Spinal cord (tissue), 10 donors: Measurements from ENCODE around the gene FUNDC2. TPM values are rescaled to one million over a fixed set of nuclear protein-coding genes. Genes with fewer than 3 reads are reported as not detected.

Experiments
- DNase-seq, 6 donors: peaks; one replicate each; pipeline versions ENCODE4 v3.0.0 to v3.0.0-alpha.2; 2013 to 2015; ENCODE audit warnings: low spot score in 6 of 6, low read depth in 4 of 6
- H3K27ac ChIP-seq: one replicate; pipeline ENCODE4 v1.5.1; 2013; ENCODE audit warnings: low read depth, low read length, control low read depth
- H3K27me3 ChIP-seq: one replicate; pipeline ENCODE4 v1.6.1; 2013; ENCODE audit warnings: low read length; ENCODE audit not compliant: control insufficient read depth, insufficient read depth
- H3K36me3 ChIP-seq: one replicate; pipeline ENCODE4 v1.6.1; 2013; ENCODE audit warnings: low read length; ENCODE audit not compliant: control insufficient read depth, insufficient read depth
- H3K4me1 ChIP-seq: one replicate; pipeline ENCODE4 v1.6.1; 2013; ENCODE audit warnings: low read length; ENCODE audit not compliant: control insufficient read depth, insufficient read depth
- H3K4me3 ChIP-seq: one replicate; pipeline ENCODE4 v1.5.1; 2013; ENCODE audit warnings: low read depth, low read length, control low read depth
- H3K9me3 ChIP-seq: one replicate; pipeline ENCODE4 v1.6.1; 2013; ENCODE audit warnings: low read length; ENCODE audit not compliant: control insufficient read depth, insufficient read depth
- WGBS: methylation state at CpG from one replicate; pipeline ENCODE4 v1.1.5; 2013; ENCODE audit warnings: missing lambda C conversion rate; ENCODE audit not compliant: insufficient coverage; 5-methylcytosine and 5-hydroxymethylcytosine counted together
- long read RNA-seq, 4 donors: transcript quantifications; one replicate each; lab custom pipeline, GENCODE V29; 2026
- polyA plus RNA-seq, 2 donors: library from polyadenylated mRNA; unstranded; fragments of 120-200 nt; gene quantifications; one replicate each; pipeline ENCODE4 v1.2.1, GENCODE V29; 2013; ENCODE audit not compliant: insufficient read length in 2 of 2
- total RNA-seq, 2 donors: library from RNA; depleted of rRNA in 1 of 2; stranded (reverse); fragments of 120-200 nt in 1 of 2; fragments of >200 nt in 1 of 2; gene quantifications; one replicate each; pipeline versions ENCODE4 v1.2.3 to v1.2.4, GENCODE V29; 2013 to 2014
- donor health status: healthy.

The FUNDC2 gene, protein sequence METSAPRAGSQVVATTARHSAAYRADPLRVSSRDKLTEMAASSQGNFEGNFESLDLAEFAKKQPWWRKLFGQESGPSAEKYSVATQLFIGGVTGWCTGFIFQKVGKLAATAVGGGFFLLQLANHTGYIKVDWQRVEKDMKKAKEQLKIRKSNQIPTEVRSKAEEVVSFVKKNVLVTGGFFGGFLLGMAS
- total RNA-seq (100 to 1,000 TPM in 1 of 2 donors, 10 to 100 TPM in 1; 44.7 to 130 TPM), polyA plus RNA-seq (100 to 1,000 TPM; 108 to 118 TPM)
- long read RNA-seq, donor 1, full-length matches to known transcripts = 50 of 50 reads
- long read RNA-seq, donor 1, partial matches to known transcripts = 0 of 50 reads
- long read RNA-seq, donor 1, other reads (novel, unspliced or antisense) = 0 of 50 reads
- long read RNA-seq, donor 2, full-length matches to known transcripts = 12 of 12 reads
- long read RNA-seq, donor 2, partial matches to known transcripts = 0 of 12 reads
- long read RNA-seq, donor 2, other reads (novel, unspliced or antisense) = 0 of 12 reads
- long read RNA-seq, donor 3, full-length matches to known transcripts = 27 of 27 reads
- long read RNA-seq, donor 3, partial matches to known transcripts = 0 of 27 reads
- long read RNA-seq, donor 3, other reads (novel, unspliced or antisense) = 0 of 27 reads
- long read RNA-seq, donor 4, full-length matches to known transcripts = 81 of 223 reads
- long read RNA-seq, donor 4, partial matches to known transcripts = 123 of 223 reads
- long read RNA-seq, donor 4, other reads (novel, unspliced or antisense) = 19 of 223 reads

DNA sequence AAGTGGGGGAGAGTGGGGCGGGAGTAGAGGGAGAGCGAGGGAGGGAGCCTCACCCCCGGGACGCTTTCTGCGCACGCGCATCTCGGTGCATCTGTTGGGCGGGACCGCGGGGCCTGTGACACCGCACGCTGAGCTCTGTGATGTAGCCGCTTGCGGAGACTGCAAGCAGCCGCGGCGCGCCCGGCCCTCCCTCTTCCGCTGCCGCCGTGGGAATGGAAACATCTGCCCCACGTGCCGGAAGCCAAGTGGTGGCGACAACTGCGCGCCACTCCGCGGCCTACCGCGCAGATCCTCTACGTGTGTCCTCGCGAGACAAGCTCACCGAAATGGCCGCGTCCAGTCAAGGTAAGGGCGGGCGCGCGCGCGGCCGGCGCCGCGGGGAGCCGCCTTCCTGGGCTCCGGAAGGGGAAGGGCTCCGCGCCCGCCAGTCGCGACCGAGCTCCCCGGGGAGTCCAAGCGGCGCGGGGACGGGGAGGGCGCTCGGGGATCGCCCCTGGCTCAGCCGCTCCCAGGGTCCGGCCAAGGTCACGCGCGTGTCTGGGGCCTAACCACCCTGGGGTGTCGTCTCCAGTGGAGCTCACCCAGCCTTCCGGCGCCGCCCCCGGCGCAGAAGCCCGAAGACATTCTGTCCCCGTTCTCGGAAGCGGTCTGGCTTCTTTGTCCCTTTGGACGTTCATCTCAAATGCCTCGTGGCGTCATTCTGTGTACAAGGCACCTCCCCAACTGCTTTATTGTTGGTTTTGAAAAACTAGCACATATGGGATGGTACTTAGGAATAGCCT is at the start of gene FUNDC2:
FUNDC2 (plus strand) TSS at position 118 of the 782 bp plus-strand sequence; CDS start at position 213, 95 bp downstream.
- WGBS = 21% methylated on average over 82 of the region's 82 CpGs
- Histone ChIP-seq H3K27ac (peak within 1 kb of the TSS; percentile 87), H3K36me3 (no peaks in the 10 kb centered on the region), H3K4me1 (no peaks in the 10 kb centered on the region), H3K4me3 (peak within 1 kb of the TSS; percentile 59), H3K9me3 (no peaks in the 10 kb centered on the region), H3K27me3 (no peaks in the 10 kb centered on the region)
- DNase-seq = peak; percentile 57 to 97 (median 79)

DNA sequence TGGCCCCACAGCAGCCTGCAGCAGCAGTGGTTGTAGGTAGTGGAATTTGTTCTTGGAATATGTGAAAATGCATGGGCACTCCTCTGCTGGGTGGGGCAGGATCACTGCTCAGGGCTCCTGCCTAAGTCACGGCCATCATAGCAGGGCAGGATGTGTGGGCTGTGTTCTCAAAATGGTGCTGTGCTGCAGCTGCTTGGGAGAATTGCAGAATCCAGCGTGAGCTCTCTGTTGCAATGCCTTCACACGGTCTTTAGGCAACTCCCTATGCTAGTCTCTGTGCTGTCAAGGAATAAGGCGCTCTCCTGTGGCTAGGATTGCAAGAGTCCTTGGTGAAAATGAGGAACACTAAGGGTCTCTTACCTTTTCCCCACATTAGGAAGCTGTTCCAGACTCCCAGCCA is 47.0 kb upstream of the FUNDC2 start:
- 50% methylated on average over 4 of the region's 4 CpGs for WGBS
- H3K4me3 ChIP-seq = no peak overlapping the region
- H3K36me3 ChIP-seq = no peaks in the 10 kb centered on the region
- H3K27ac ChIP-seq = no peak overlapping the region
- H3K27me3 ChIP-seq = no peaks in the 10 kb centered on the region
- H3K4me1 ChIP-seq = no peaks in the 10 kb centered on the region
- DNase-seq = no peak
- H3K9me3 ChIP-seq = no peaks in the 10 kb centered on the region

DNA sequence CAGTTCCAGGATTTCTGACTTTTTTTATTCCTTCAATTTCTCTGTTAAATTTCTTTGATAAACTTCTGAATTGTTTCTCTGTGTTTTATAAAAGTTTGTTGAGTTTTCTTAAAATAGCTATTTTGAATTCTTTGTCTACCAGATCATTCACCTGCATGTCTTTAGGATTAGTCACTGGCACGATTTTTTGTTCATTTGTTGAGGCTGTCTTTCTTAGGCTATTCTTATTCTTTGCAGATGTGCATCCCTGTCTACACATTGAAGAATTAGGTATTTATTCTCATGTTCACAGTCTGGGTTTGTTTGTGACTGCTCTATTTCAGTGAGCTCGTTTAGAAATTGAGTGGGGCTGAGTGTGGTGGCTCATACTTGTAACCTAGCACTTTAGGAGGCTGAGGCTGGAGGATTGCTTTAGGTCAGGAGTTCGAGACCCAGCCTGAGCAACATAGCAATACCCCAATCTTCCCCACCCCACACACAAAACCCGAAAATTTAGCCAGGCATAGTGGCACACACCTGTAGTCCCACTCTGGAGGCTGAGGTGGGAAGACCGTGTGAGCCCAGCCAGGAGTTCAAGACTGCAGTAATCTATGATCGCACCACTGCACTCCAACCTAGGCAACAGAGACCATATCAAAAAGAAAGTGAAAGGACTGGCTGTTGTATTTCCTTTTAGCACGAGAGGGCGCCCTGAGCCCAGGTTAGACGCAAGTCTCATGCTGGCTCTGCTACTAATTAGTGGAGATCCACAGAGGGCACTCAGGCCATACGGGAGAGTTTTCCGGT is 46.1 kb upstream of the FUNDC2 start:
- Histone ChIP-seq H3K4me1 (no peaks in the 10 kb centered on the region), H3K4me3 (peak overlapping the region; percentile 20), H3K27me3 (no peaks in the 10 kb centered on the region), H3K36me3 (no peaks in the 10 kb centered on the region), H3K9me3 (no peaks in the 10 kb centered on the region), H3K27ac (no peak overlapping the region)
- DNase-seq = peak in 5 of 6 donors; percentile 15 to 78 (median 35)
- 25% methylated on average over 7 of the region's 11 CpGs for WGBS

DNA sequence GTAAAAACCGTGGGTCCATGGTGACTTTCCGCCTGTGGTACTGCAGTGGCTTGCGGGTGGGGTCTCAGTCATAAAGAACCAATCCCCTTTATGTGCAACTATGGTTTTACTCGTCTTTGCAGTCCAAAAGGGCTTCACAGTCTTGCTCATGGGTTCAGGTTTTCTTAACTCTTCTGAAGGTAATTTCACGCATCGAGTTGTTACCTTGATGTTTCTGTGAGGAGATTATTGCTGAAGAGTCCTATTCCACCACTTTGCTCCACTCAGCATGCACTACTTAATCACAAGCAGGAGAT is 45.6 kb upstream of the FUNDC2 start:
- no peak overlapping the region for H3K27ac ChIP-seq
- no peaks in the 10 kb centered on the region for H3K27me3 ChIP-seq
- no peaks in the 10 kb centered on the region for H3K4me1 ChIP-seq
- H3K36me3 ChIP-seq = no peaks in the 10 kb centered on the region
- H3K9me3 ChIP-seq = no peaks in the 10 kb centered on the region
- 10% methylated on average over 3 of the region's 6 CpGs for WGBS
- no peak for DNase-seq
- no peak overlapping the region for H3K4me3 ChIP-seq

DNA sequence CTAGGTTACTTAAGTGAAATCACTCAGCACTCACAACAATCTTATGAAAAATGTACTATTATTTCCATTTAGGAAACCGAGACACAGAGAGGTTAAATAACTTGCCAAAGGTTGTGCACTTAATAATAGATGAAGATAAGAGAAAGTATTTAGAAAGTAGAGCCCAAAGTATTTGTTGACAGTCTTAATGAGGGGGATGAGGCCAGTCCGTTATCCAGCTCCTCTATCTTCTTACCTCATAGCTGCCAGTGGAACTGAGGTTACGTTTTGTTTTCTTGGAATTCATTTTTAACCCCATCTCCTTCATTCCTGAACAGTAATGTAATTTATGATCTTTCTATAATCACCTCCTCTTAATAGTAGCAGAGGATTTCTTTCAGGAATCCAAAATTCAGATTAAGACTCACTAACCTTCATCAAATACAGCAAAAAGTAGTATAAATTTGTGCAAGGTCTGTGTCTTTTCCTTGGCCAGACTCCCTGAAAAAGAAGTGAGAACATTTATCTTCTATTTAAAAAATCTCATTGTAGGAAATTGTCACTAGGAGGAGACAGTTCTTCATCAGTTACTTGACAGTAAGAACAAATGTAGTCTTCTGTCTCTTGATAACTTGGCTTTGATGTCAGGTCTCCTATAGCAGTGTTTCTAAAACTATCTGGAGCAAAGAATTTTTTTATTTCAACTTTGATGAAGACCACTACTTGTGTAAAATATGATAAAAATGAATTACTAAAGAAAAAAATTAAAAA is 39.6 kb upstream of the FUNDC2 start:
- Histone ChIP-seq H3K27me3 (no peaks in the 10 kb centered on the region), H3K4me3 (no peak overlapping the region), H3K36me3 (no peaks in the 10 kb centered on the region), H3K4me1 (no peaks in the 10 kb centered on the region), H3K27ac (no peak overlapping the region), H3K9me3 (peaks cover 3% of the 10 kb centered on the region)
- DNase-seq = no peak
- no CpG with 5 or more reads among the region's 3 CpGs for WGBS

DNA sequence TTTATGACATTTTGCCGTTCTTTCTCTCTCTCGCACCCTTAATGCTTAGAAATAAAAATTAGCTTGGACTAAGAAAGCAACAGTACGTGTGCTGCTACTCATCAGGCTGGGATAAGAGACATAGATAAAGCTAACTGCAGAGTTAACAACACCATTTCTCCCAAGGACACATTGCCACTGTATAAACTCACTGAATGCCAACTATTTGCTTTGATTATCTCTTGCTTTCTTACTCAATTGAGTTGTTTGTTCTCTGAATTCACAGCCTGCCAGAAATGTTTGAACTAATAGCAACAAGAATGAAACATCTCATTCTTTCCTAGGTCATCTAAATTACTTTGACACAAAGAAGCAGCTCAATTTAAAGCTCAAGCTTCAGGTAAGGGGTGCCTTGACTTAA is 38.7 kb upstream of the FUNDC2 start:
- Histone ChIP-seq H3K4me3 (no peak overlapping the region), H3K27ac (no peak overlapping the region), H3K36me3 (no peaks in the 10 kb centered on the region), H3K9me3 (peaks cover 3% of the 10 kb centered on the region), H3K4me1 (no peaks in the 10 kb centered on the region), H3K27me3 (no peaks in the 10 kb centered on the region)
- no CpG with 5 or more reads among the region's 3 CpGs for WGBS
- no peak for DNase-seq

DNA sequence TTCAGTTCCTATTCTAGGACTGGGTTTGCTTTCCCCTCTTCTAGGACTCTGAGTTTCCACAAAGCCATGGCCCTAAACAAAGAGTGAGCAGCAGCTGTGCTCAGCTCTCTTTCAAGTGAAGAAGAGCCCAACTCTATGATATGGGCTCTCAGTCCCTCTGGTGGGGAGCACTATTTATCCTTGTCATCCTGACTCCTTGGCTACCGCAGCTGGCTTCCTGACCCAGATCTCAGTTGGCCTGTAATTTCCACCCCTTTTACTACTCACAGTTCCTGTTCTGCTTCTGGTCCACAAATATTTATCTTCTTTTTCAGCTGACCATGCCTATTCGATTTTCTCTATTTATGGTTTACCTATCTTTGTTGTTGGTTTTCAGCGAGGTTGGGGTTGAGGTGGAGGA is 37.9 kb upstream of the FUNDC2 start:
- Histone ChIP-seq H3K27ac (no peak overlapping the region), H3K4me1 (no peaks in the 10 kb centered on the region), H3K27me3 (no peaks in the 10 kb centered on the region), H3K4me3 (no peak overlapping the region), H3K9me3 (peaks cover 3% of the 10 kb centered on the region), H3K36me3 (no peaks in the 10 kb centered on the region)
- 78% methylated on average over 1 of the region's 3 CpGs for WGBS
- no peak for DNase-seq

DNA sequence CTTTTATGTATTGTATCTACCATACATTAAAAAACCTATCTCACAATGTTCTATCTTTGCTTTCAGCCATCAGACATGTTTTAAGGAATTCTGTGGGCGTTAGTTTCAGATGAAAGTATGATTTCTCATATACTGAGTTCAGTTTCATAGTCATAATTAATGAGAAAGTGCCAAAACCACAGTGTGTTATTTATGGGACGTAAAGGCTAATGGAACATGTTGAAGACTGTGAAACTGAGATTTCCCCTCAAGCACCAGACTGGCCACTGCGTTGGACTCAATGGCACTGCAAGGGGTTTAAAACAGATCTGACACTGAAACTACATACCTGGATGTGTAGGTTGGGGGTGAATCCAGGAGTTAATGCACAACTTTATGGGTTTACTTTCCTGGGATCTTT is 36.1 kb upstream of the FUNDC2 start:
- Histone ChIP-seq H3K9me3 (peaks cover 3% of the 10 kb centered on the region), H3K4me1 (no peaks in the 10 kb centered on the region), H3K27ac (no peak overlapping the region), H3K27me3 (no peaks in the 10 kb centered on the region), H3K4me3 (no peak overlapping the region), H3K36me3 (no peaks in the 10 kb centered on the region)
- WGBS = no CpG with 5 or more reads among the region's 3 CpGs
- no peak for DNase-seq
